SK-N-DZ (cell line): ENCODE results near the gene WDR5.

Experiments
- DNase-seq: peaks from one replicate; pipeline ENCODE4 v3.0.0-alpha.2; 2015; ENCODE audit warnings: low spot score

Gene WDR5

DNA sequence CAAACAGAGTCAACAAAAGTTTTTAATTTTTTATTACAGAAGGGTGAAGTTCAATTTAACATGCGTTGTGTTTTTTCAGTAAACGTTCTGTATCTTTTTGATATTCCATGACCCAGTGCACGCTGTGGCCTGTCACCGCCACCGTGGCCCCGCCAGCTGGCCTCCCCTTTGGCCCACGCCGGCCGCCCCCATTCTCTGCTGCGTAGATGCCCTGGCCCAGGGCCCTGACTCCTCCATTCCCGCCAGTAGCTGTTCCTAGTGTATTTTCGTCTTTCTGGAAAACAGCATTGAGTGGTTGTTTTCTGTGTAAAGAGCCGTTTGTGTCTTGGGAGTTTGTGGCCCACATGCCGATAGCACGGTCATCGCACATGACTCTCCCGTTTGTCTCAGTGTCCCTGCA, 22.4 kb downstream of the WDR5 start:
- DNase-seq: no peak

DNA sequence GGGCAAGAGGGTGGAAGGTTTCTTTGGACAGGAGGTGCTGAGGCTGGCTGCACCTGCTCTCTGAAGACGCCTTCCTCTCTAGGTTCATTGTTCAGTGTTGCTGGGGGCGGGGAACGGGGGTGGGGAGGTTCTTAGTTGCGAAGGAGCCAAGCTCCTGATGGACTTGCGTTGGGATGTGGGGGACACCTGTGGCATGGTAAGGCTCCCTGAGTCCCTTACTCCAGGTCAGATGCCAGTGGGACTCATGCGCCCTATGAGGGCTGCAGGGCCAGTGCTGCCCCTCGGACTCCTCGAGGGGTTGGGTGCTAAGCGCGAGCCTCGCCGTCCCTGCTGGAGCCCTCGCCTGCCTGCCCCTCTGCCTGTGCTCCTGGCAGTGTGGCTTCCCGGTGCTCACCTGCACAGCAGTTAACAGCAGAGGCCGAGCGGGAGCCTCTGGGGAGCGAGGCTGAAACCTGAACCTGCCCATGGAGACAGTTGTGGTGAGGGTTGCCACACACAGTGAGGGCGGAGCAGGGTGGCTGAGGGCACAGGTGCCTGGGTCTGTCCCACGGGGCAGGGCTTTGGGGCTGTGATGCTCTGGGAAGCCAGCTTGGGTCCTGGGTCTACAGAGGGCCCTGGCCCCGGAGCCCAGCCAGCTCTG, 23.0 kb downstream of the WDR5 start:
- no peak for DNase-seq

DNA sequence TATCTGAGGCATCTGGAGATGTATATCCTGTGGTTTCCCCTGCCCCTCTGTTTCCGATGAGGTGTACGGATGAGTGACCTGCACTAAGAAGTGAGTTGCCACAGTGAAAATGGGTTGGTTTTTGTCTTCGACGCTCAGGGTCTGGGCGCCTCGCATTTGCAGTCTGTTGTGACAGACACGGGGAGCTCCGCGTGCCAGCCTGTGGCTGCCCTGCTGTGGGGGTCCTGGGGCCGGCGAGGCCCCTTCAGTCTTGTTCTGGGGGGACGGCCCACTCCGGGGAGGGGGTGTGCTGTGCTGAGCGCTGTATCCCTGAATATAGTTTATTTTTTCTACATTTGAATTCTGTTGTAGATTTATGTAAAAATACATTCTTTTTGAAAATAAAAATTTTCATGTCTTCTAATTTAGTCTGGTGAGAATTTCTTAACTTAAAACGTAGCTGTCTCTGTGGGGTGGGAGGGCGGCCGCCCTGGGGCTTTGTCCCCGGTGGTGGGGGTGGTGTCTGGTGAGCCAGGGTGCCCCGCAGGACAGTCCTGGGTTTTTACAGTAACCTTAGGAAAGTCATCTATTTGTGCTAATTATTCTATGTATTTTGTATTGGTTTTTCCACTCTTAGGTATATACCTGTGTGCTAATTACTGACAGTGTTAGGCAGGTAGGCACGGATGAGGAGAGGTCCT, 23.8 kb downstream of the WDR5 start:
- no peak for DNase-seq

DNA sequence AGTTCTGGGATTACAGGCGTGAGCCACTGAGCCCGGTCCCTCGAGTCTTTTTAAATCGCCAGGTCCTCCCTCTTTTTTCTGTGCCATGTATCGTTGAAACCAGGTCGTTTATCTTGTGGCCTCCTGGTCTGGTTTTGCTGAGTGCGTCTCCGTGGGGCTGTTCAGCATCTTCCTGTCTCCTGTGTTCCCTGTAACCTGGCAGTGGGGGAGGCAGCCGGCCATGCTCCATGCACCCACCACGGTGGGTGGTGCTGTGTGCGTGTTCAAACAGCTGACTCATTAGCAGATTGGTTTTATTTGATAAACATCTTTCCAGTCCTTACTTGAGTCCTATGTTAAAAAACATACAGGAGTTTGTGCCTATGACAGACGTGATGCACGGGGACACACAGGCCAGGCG, 25.8 kb downstream of the WDR5 start:
- no peak for DNase-seq

DNA sequence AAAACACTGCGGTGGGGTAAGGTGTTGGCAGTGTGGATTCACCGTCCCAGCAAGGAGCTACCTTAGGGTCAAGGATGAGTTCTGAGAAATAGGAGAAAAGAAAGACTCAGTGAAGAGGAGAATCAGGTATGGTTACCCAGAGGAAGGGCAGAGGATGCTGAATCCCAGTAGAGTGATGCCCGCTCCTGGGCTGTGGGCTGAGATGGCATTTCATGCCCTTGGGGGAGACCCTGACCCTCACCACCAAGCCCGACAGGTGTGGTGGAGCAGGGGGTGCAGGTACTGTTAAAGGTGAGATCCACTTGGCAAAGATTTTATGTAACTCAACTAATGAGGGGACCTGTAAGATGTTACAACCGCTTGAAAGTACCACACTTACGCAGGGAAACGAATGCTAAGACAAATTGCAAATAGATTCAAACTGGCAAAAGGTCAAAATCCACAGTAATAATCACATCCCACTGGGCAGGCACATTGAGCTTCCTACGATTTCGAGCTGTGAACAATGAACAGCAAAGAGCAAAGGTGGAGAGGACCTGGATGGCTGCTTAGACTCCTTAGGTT, 26.4 kb downstream of the WDR5 start:
- no peak for DNase-seq

DNA sequence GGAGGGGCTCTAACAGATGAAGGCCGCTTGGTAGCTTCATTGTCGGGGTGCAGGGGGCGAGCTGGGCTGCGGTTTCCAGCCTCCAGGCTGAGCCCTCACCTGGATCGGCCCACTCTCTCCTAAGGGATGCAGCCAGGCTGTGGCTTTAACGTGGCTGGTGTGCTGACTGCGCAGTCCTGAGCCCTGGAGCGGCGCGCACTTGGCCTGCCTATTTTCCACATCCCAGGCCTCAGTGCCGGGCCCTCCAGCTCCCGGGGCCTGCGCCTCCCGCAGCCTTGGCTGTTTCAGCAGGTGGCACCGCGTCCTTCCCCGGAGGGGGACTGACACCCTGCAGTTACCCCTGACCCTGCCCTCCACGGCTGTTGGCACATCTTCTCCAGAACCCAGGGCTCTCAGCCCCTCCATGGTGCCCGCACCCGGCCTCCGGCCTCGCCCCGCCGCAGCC, 27.1 kb downstream of the WDR5 start:
- DNase-seq: no peak

DNA sequence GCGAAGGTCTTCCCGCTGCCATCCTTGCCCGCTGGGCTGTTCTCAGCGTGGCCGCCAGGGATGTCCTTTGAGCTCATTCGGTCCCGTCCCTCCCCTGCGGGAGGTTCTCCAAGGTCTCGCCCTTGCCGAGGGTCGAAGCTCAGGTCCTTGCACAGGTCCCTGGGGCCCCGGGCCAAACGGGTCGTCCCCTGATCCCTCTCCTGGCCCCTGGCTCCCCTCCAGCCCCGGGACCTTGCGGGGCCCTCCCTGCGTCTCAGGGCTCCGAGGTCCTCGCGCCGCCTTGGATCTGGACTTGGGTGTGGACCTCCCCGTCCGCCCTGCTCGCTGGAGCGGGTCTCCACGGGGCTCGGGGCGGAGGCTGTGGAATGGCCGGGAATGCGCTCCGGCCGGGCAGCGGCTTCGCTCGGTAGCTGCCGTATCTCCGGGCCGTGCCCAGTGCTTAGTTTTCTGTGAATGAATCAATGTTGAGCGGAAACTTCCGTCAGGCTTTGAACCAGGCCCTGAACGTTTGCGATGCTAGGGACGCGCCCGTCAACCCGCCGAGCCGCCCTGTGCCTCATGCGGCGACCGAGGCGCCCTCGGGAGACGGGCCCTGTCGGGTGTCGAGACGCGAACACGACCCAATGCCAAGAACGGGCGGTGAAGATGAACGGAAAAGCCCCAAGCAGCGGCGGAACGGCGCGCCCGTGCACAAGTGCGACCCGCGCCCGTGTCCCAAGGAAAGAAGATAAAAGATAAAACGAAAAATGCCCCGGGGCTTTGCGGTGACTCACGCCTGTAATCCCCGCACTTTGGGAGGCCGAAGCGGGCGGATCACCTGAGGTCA, 27.7 kb downstream of the WDR5 start:
- DNase-seq: no peak

DNA sequence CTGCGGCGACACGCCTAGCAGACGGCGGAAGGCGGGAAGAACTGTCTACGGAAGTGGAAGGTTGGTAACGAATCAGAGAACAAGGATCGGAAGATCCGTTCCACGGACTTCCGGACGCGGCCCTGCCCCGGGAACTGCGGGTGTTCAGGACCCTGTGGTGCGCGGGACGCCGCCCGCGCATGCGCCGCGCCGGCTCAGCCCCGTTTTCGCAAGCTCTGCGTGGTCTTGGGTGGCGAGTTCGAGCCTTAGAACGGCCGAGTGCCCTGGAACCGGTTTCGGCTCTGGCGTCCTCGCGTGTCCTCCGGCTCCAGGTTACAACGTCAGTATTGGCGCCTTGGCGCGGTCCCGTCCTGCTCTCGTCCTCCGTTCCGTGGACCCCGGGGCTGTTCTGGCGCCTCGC, 29.0 kb downstream of the WDR5 start:
- no peak for DNase-seq

DNA sequence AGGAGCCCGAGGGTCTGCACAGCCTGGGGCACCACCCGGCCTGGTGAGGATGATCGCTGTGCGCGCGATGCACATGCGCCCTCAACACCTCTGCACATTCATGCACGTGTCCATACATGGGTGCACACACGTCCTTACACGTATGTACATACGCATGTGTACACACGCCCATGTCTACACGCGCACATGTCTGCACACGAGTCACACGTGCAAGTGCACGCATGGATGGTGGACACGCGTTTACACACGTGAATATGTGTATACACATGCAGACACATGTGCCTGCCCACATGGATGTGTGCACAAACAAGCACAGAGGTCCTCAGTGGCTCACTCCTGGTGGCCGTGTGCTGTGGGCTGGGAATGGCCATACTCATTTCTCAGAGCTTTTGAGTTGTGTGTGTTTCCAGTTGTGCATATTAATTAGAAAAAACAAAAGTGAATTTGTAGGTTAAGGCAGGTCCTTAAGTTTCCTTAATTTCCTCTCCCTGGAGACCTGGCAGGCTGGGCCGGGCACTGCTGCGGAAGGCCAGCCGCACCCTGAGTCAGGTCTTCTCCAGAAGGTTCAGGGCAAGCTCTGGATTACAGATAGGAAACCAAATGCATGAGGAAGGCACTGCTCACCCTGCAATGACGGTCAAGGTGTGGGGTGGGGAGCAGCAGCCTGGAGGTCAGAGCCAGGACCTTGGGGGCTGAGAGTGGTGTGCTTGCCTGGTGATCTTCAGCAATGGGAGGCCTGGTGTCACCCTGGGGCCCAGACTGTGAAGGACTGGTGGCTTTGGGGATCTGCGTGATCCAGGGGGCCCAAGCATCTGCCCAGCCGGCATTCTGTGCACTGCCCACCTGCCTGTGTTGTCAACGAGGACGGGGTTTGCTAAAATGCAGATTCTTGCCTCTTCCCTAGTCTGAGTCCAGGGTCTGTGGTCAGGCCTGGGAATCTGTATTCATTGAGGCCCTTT, 29.8 kb downstream of the WDR5 start:
- DNase-seq: peak; percentile 70

DNA sequence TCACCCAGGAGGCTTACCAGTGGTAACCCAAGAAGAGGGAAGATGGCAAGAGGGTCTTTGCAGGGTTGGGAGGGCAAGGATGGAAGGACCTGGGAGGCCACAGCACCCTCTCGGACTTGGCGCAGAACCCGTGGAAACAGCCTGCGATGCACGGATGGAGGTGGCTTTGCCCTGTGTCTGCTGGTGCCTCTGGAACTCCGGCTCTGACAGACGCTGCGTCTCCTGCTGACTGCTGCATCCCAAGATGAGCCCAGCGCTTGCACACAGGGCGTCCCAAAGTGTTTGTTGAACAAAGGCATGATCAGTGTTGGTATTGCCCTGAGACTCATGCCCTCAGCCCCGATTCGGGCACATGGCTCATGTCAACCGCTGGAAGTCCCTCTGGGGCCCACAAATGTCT, 30.5 kb downstream of the WDR5 start:
- no peak for DNase-seq

DNA sequence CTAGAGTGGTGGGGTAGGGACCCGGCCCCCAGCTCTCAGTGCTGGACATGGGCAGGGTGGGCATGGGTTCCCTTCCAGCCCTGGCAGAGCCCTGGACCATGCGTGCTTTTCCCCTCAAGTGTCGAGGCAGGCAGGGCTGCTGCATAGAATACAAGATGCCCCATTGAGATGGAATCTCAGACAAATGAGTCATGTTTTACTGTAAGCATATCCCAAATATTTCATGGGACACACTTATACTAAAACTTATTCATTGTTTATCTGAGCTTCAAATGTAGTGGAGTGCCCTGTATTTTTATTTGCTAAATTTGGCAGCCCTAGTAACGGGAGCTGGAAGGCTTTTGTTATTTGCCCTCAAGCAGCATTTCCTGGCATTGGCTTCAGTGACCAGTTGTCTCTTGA, 31.6 kb downstream of the WDR5 start:
- no peak for DNase-seq

DNA sequence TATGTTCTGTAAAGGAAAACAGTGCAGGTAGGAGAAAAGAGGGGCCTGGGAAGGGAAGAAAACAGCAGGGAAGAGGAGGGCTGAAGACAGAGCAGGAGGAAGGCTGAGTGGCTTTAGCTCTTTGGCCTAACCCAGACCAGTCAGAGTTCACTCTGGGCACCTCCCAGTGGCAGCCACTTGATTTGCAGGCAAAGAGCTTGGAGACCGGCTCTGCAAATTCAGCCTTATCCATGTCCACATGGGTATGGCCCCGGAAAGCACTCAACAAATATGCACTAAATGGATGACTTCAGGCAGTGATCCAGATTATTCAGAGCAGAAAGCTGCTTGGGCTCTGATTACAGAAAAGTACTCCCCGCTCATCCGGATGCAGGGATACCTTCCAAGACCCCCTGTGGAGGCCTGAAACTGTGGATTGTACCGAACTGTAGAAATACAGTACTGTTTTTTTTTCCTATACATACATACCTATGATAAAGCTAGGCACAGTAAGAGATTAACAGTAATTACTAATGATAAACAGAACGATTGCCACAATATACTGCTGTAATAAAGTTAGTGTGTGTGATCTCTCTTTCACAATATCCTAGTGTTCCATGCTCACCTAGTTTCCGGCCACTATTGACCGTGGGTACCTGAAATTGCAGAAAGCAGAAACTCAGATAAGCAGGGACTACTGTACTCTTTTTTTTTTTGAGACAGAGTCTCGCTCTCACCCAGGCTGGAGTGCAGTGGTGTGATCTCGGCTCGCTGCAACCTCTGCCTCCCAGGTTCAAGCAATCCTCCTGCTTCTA, 33.1 kb downstream of the WDR5 start:
- no peak for DNase-seq

DNA sequence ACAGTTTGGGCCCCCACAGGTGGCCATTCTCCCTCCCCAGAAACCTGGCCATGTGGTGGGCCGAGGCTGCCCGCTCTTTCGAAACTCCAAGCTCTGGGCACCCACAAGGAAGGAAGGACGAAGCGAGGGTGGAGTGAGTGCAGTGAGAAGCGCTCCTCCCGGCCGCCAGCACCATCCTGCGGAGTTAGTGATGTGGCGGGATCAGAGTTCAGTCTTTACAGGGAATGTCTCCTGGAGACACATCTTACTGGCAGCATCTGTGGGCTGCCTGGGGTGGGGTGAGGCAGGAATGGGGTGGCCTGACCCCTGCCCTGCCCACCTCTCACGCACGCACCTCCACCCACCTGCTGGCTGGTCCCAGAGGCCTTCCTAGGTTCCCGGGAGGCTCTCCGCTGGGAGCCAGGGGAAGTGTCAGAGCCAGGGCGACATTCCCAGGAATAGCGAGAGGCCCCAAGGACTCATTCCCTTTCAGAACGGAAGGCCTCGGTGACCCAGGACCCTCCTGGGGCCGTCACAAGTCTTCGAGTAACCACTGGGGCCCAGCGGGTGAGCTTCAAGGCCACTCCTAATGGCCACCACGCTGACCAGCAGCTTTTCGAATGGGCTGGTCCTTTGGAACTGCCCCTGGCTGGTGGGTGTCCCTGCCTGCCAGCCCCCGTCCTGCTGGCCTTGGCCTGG, 34.0 kb downstream of the WDR5 start:
- DNase-seq: no peak

DNA sequence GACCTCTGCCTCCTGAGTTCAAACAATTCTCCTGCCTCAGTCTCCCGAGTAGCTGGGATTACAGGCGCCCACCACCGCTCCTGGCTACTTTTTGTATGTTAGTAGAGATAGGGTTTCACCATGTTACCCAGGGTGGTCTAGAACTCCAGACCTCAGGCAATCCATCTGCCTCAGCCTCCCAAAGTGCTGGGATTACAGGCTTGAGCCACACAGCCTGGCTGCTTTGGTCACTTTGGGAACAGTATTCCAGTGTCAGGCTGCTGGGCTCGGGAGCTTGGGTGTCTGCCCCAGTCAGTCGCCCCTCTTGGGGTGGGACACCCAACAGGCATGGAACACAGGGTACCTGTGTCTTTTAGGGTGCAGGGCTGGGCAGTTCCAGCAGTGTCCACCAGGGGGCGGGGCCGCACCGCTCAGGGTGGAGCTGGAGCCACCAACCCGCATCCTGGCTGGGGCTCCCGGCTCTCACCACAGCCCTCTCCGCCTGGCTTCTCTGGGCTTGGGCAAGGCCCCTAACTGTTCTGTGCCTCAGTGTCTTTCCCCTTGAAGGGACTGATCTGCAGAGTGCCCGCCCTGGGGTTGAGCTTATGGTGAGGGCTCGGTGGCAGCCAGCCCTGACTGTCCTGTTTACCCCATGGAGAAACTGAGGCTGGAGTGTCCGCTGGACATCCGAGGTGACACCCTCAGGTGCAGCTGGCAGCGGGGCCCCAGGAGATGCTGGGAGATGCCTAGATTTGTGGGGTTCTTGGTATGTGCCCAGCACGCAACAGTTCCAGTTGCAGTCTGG, 34.8 kb downstream of the WDR5 start:
- DNase-seq: no peak

DNA sequence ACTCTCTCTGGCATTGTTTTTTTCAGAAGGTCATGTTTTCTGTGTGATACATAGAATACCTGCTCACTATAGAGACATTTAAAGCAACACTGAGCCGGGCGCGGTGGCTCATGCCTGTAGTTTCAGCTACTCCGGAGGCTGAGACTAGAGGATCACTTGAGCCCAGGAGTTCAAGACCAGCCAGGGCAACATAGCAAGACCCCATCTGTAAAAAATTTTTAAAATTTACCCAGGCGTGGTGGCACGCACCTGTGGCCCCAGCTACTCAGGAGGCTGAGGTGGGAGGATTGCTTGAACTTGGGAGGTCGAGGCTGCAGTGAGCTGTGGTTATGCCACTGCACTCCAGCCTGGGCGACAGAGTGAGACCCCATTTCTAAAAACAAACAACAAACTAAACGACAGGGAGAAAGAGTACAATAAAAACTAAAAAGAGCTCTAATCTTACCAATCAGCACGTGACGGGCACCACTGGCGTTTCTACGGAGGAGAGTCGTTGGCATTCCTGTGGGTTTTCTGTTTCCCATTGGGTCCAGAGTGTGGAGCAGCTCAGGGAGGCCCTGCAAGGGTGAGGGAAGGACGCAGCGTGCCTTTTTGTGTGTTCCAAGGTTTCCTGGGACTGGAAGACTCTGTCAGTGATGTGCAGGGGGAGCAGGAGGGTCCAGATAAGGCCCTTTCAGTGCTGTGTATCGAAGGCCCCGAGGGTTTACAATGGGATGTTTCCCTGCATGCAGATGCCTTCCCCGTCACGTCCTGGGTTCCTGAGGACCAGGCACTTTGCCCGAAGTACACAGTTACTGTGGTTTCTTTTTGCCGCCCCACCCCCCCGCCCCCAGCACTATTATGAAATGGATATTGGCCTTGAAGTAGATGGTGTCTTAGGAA, 35.7 kb downstream of the WDR5 start:
- DNase-seq: no peak

DNA sequence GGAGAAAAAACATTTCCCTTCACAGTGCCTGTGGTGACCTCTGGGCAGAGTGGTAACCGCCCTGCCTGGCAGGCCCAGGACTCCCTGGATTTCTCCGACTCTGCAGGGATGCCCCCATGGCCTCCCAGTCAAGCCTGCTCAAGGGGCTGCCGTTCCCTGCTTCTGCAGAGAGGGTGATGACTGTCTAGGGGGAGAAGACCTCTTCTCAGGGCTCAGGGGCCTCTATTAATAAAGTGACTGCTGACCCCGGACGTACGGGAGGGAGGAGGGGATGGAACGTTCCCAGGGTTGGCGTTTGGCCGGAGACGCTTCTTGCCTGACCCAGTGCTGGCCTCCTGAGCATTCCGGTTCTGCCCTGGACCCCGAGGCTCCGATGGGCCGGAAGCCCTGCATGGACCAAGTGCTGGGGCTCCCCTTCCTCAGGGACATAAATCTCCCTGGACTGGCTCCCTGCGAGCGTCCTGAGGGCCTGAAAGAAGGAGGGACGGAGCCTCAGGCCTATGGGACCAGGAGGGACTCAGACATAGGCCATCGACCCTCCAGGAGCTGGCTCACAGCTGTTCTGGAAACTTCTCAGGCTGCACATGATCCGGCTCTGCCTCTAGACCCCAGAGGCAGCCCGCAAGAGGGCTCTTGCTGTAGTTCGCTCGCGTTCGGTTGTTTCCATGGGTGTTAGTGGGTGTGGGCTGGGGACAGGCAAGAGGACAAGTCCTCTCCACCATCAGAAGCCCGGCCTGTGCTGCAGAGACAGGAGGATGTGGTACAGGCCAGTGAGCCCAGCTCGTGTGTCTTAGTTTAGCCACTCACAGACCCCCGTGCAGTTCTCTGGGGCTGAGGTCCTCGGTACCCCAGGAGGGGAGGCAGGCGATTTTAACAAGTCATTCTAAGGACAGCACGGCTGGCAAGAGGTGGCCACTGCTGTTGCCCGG, 36.6 kb downstream of the WDR5 start:
- DNase-seq: no peak
